Mucosa of descending colon (tissue), 3 donors: ENCODE results near the gene FGF19. TPM values are rescaled to one million over a fixed set of nuclear protein-coding genes. Genes with fewer than 3 reads are reported as not detected.

Experiments
- ATAC-seq: fragments of 200-7000 bp; cut with Tn5 transposase; one replicate; pipeline ENCODE4 v1.9.1; 2020; ENCODE audit warnings: mild to moderate bottlenecking, moderate library complexity
- DNase-seq, 3 donors: peaks; one replicate each; pipeline ENCODE4 v3.0.0-alpha.2; 2020
- H3K36me3 ChIP-seq: fragments of 200-600 bp; one replicate; pipeline ENCODE4 v1.8.0; 2021; ENCODE audit warnings: low read depth, mild to moderate bottlenecking
- H3K4me1 ChIP-seq: fragments of 200-600 bp; one replicate; pipeline ENCODE4 v1.8.0; 2021; ENCODE audit warnings: low read depth, mild to moderate bottlenecking
- H3K4me3 ChIP-seq: fragments of 200-600 bp; one replicate; pipeline ENCODE4 v1.8.0; 2021; ENCODE audit warnings: mild to moderate bottlenecking
- H3K9me3 ChIP-seq: fragments of 200-600 bp; one replicate; pipeline ENCODE4 v1.8.0; 2021; ENCODE audit warnings: mild to moderate bottlenecking
- CTCF ChIP-seq: fragments of 200-600 bp; IDR thresholded peaks from one replicate; pipeline ENCODE4 v1.8.0; 2022; ENCODE audit warnings: antibody characterized with exemption, mild to moderate bottlenecking
- intact Hi-C, 2 donors: fragments of 100-400 bp; cut with DNase I in 1 of 2; cut with micrococcal nuclease in 1 of 2; formaldehyde crosslinking; loops; one replicate each; pipeline versions ENCODE4 v1.11.0 to v1.11.1; 2022; cut with DNase I, micrococcal nuclease
- total RNA-seq, 3 donors: library from RNA; stranded (reverse); fragmentation: NEBNext Ultra II Directional in 2 of 3; extraction: Animal tissue kit (Norgen Biotek cat#: 25700) in 2 of 3; gene quantifications; one replicate each; pipeline versions ENCODE4 v1.2.1 to v1.2.4, GENCODE V29; 2021 to 2023
- donor health status: DM: no; HTN: no; CAD: no; lungs with moderate emphysema.
- donor health status: DM: no; HTN: no; CAD: no.
- donor health status: DM: no; HTN: yes; CAD: no.

FGF19 gene
- total RNA-seq, 3 donors from 2014 or later = not detected

- no peak for TF ChIP-seq CTCF
- no peaks in the 10 kb centered on the region for H3K9me3 ChIP-seq
- DNase-seq (no peak), ATAC-seq (no peak)
- intact Hi-C loops = loop anchor here (5.0 to 10.0 kb wide), 3 partner anchors 202 to 509 kb away; no protein-coding TSS in a partner anchor
- no peaks in the 10 kb centered on the region for H3K36me3 ChIP-seq
- no peaks in the 10 kb centered on the region for H3K4me1 ChIP-seq
- H3K4me3 ChIP-seq = no peak overlapping the region
Measured at GRCh38 chr11:69685348-69685747, 18.5 kb downstream of the FGF19 start.

DNA sequence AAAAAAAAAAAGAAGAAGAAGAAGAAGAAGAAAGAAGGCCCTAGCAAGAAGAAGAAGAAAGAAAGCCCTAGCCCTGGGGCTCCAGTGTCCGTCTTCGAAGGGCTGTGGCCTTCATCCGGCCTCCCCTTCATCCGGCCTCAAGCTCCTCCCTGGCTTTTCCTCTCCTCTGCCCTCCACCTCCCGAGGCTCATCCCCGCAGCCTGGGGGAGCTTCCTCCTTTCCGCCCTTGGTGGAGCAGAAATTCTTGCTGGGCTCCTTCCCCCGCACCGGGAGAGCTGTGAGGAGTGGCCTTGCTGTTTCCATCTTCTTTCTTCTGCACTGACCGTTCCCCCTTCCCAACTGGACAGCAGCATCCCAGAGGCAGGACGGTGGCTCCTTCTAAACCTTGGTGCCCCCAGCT, 19.2 kb downstream of the FGF19 start:
- no peak for TF ChIP-seq CTCF
- ATAC-seq = no peak
- intact Hi-C loops = loop anchor here (5.0 to 10.0 kb wide), 3 partner anchors 203 to 510 kb away; no protein-coding TSS in a partner anchor
- DNase-seq = no peak
- no peaks in the 10 kb centered on the region for H3K36me3 ChIP-seq
- H3K4me1 ChIP-seq = no peaks in the 10 kb centered on the region
- no peaks in the 10 kb centered on the region for H3K9me3 ChIP-seq
- no peak overlapping the region for H3K4me3 ChIP-seq

DNA sequence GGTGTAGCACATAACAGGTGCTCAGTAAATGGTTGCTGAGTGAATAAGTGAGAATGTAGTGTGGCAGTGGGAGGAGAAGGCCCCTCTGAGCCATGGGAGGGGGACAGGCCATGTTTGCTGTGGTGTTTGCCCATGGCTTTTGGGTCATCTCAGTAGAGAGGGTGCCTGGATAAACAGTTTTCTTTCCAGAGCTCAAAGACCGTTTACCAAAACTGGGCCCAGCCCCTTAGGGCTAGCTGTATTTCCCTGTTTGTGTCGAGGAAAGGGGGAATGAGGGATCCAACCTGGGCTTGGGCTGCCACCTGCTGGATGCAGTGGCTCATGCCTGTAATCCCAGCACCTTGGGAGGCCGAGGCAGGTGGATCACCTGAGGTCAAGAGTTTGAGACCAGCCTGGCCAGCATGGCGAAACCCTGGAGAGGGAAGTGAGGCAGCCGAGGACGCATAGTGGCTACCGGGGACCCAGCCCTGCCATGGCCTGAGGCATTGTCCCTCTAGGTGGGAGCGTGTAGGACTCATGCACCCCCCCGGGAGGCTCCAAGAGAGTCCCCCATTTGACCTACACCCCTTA, 20.0 kb downstream of the FGF19 start:
- DNase-seq (peak in 2 of 3 donors; percentile 47 to 57), ATAC-seq (peak; percentile 62)
- intact Hi-C loops = loop anchor here in 1 of 2 donors (10.0 kb wide), 1 partner anchor 511 kb away; no protein-coding TSS in a partner anchor
- Histone ChIP-seq H3K4me3 (no peak overlapping the region), H3K36me3 (no peaks in the 10 kb centered on the region), H3K4me1 (no peaks in the 10 kb centered on the region), H3K9me3 (no peaks in the 10 kb centered on the region)
- TF ChIP-seq CTCF = no peak

DNA sequence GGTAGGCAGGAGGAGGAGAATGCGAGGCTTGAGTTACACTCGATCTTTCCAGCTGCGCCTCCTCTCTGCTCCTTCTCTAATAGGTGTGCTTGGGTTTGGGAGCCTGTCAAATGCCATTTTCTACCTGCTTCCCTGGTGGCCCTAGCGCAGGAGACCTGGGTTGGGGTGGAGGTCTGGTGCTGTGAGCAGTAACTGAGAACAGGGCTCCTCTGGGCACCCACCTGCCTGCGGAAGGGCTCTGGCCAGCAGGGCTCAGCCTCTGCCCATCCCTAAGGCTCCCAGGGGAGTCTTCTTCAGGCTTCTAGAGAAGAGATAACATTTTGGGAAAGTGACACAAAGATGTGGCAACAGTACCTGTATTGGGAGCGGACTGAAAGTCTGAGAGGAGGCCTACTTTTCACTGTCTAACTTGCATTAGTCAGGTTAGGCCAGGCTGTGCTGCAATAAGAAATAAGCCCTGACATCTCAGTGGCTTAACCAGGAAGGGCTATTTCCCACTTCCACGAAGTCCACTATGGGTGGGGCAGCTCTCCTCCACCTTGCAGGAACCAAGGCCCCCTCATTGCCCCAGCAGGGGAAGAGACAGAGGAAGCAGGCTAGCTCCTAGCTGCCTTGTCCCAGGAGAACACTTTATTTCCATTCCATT, 21.0 kb downstream of the FGF19 start:
- intact Hi-C loops = loop anchor here in 1 of 2 donors (10.0 kb wide), 1 partner anchor 512 kb away; no protein-coding TSS in a partner anchor

DNA sequence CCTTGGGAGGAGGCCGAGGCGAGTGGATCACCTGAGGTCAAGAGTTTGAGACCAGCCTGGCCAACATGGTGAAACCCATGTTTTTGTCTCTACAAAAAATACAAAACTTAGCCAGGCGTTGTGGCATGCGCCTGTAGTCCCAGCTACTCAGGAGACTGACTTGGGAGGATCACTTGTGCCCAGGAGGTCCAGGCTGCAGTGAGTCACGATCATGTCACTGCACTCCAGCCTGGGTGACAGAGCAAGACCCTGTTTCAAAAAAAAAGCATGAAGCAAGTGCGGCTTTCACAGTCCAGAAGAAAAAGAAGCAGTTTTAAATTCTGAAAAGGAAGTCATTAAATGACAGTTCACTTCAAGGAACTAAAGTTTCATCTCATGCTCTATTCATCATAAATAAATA, 21.6 kb downstream of the FGF19 start:
- DNase-seq (no peak), ATAC-seq (no peak)
- Histone ChIP-seq H3K4me1 (no peaks in the 10 kb centered on the region), H3K4me3 (no peak overlapping the region), H3K9me3 (no peaks in the 10 kb centered on the region), H3K36me3 (no peaks in the 10 kb centered on the region)
- intact Hi-C loops = loop anchor here in 1 of 2 donors (10.0 kb wide), 1 partner anchor 513 kb away; no protein-coding TSS in a partner anchor
- TF ChIP-seq CTCF = no peak

More for the DNA sequence above, 21.0 kb downstream of the FGF19 start:
- Histone ChIP-seq H3K4me1 (no peaks in the 10 kb centered on the region), H3K4me3 (no peak overlapping the region), H3K36me3 (no peaks in the 10 kb centered on the region), H3K9me3 (no peaks in the 10 kb centered on the region)
- DNase-seq = no peak
- no peak for TF ChIP-seq CTCF
- ATAC-seq = no peak
